Muscle of leg (tissue), 11 donors: ENCODE measurements around the gene BCAS1. TPM values are rescaled to one million over a fixed set of nuclear protein-coding genes. Genes with fewer than 3 reads are reported as not detected.
"Not testable (repeated sequence)": the region's sequence is repeated elsewhere in the genome, so short reads cannot be mapped to it uniquely, and the experiment has no call there.

ENCODE experiments used
- DNase-seq: peaks from one replicate; pipeline ENCODE4 v3.0.0; 2013
- H3K27ac ChIP-seq: one replicate; pipeline ENCODE4 v1.5.1; 2013; ENCODE audit warnings: mild to moderate bottlenecking, low read length, control low read depth
- H3K27me3 ChIP-seq: one replicate; pipeline ENCODE4 v1.6.1; 2013; ENCODE audit warnings: low read length; ENCODE audit not compliant: control insufficient read depth, insufficient read depth
- H3K36me3 ChIP-seq: one replicate; pipeline ENCODE4 v1.6.1; 2013; ENCODE audit warnings: low read length; ENCODE audit not compliant: control insufficient read depth, insufficient read depth
- H3K4me1 ChIP-seq: one replicate; pipeline ENCODE4 v1.6.1; 2013; ENCODE audit warnings: low read length; ENCODE audit not compliant: control insufficient read depth, insufficient read depth
- H3K4me3 ChIP-seq: one replicate; pipeline ENCODE4 v1.5.1; 2013; ENCODE audit warnings: low read length, control low read depth
- H3K9me3 ChIP-seq: replicated peaks from 2 replicates; pipeline ENCODE4 v1.6.1; 2013; ENCODE audit warnings: low read depth, low read length; ENCODE audit not compliant: control insufficient read depth
- WGBS: methylation state at CpG from one replicate; pipeline ENCODE4 v1.1.5; 2013; ENCODE audit warnings: missing lambda C conversion rate; ENCODE audit not compliant: insufficient coverage; 5-methylcytosine and 5-hydroxymethylcytosine counted together
- polyA plus RNA-seq, 8 donors: library from polyadenylated mRNA; unstranded; fragments of 120-200 nt; gene quantifications; one replicate each; pipeline versions ENCODE4 v1.2.1 to v1.2.3, GENCODE V29; 2013; ENCODE audit warnings: inconsistent platforms in 1 of 8, low replicate concordance in 1 of 8; ENCODE audit not compliant: insufficient read length in 8 of 8, insufficient read depth in 1 of 8
- total RNA-seq: library from RNA; stranded (reverse); fragments of 120-200 nt; gene quantifications from one replicate; pipeline ENCODE4 v1.2.4, GENCODE V29; 2013

The BCAS1 gene
- total and polyA plus RNA-seq, 9 donors = 2.6 to 11.4 (median 5.4) TPM

- Histone ChIP-seq H3K9me3 (no peaks in the 10 kb centered on the region), H3K27ac (peak overlapping the region; percentile 43), H3K4me1 (peaks cover 30% of the 10 kb centered on the region)
Measured at GRCh38 chr20:53939572-53940359, 130.6 kb downstream of the BCAS1 start.

GRCh38 chr20:53939190-53939571 is 131.2 kb downstream of the BCAS1 start:
- H3K4me1 ChIP-seq = peaks cover 34% of the 10 kb centered on the region
- WGBS = no CpG with 5 or more reads among the region's 3 CpGs
- H3K27ac ChIP-seq = no peak overlapping the region
- no peaks in the 10 kb centered on the region for H3K36me3 ChIP-seq
- H3K27me3 ChIP-seq = no peaks in the 10 kb centered on the region
- DNase-seq = no peak
- no peak overlapping the region for H3K4me3 ChIP-seq
- no peaks in the 10 kb centered on the region for H3K9me3 ChIP-seq

More at GRCh38 chr20:53939572-53940359, 130.6 kb downstream of the BCAS1 start:
- WGBS = 19% methylated on average over 2 of the region's 7 CpGs
- Histone ChIP-seq H3K27me3 (no peaks in the 10 kb centered on the region), H3K4me3 (no peak overlapping the region), H3K36me3 (no peaks in the 10 kb centered on the region)
- DNase-seq = peak; percentile 91

- no CpG with 5 or more reads among the region's 1 CpG for WGBS
- no peaks in the 10 kb centered on the region for H3K9me3 ChIP-seq
- H3K27ac ChIP-seq = no peak overlapping the region
Measured at GRCh38 chr20:53938739-53939138, 131.7 kb downstream of the BCAS1 start.

GRCh38 chr20:53937929-53938367 is 132.4 kb downstream of the BCAS1 start:
- 89% methylated on average over 4 of the region's 5 CpGs for WGBS
- H3K27me3 ChIP-seq = no peaks in the 10 kb centered on the region
- no peak overlapping the region for H3K4me3 ChIP-seq
- no peak for DNase-seq
- H3K4me1 ChIP-seq = peaks cover 38% of the 10 kb centered on the region
- no peak overlapping the region for H3K27ac ChIP-seq
- no peaks in the 10 kb centered on the region for H3K36me3 ChIP-seq
- H3K9me3 ChIP-seq = no peaks in the 10 kb centered on the region

More at GRCh38 chr20:53938739-53939138, 131.7 kb downstream of the BCAS1 start:
- no peak for DNase-seq
- no peaks in the 10 kb centered on the region for H3K36me3 ChIP-seq
- H3K4me3 ChIP-seq = no peak overlapping the region
- H3K4me1 ChIP-seq = peaks cover 35% of the 10 kb centered on the region
- H3K27me3 ChIP-seq = no peaks in the 10 kb centered on the region

GRCh38 chr20:53937339-53937741 is 133.1 kb downstream of the BCAS1 start:
- Histone ChIP-seq H3K27ac (no peak overlapping the region), H3K36me3 (no peaks in the 10 kb centered on the region)
- WGBS = 100% methylated on average over 2 of the region's 5 CpGs

GRCh38 chr20:53935344-53936084 is 134.9 kb downstream of the BCAS1 start:
- Histone ChIP-seq H3K27ac (peak overlapping the region; percentile 54), H3K4me1 (peaks cover 22% of the 10 kb centered on the region), H3K9me3 (no peaks in the 10 kb centered on the region), H3K36me3 (no peaks in the 10 kb centered on the region), H3K27me3 (no peaks in the 10 kb centered on the region), H3K4me3 (no peak overlapping the region)
- peak; percentile 43 for DNase-seq
- WGBS = 48% methylated on average over 4 of the region's 5 CpGs

More at GRCh38 chr20:53937339-53937741, 133.1 kb downstream of the BCAS1 start:
- Histone ChIP-seq H3K9me3 (no peaks in the 10 kb centered on the region), H3K4me1 (peaks cover 35% of the 10 kb centered on the region), H3K4me3 (no peak overlapping the region), H3K27me3 (no peaks in the 10 kb centered on the region)
- DNase-seq = no peak

GRCh38 chr20:53934421-53935343 is 135.7 kb downstream of the BCAS1 start:
- Histone ChIP-seq H3K27me3 (no peaks in the 10 kb centered on the region), H3K9me3 (no peaks in the 10 kb centered on the region), H3K4me1 (peaks cover 14% of the 10 kb centered on the region), H3K4me3 (no peak overlapping the region), H3K27ac (peak overlapping the region; percentile 54), H3K36me3 (no peaks in the 10 kb centered on the region)
- 25% methylated on average over 3 of the region's 6 CpGs for WGBS
- DNase-seq = peak; percentile 84

GRCh38 chr20:53933232-53933846 is 137.1 kb downstream of the BCAS1 start:
- Histone ChIP-seq H3K36me3 (no peaks in the 10 kb centered on the region), H3K9me3 (no peaks in the 10 kb centered on the region), H3K4me1 (peaks cover 10% of the 10 kb centered on the region), H3K27ac (no peak overlapping the region), H3K4me3 (no peak overlapping the region), H3K27me3 (no peaks in the 10 kb centered on the region)
- no CpG with 5 or more reads among the region's 2 CpGs for WGBS
- DNase-seq = no peak

- not testable (repeated sequence) for H3K4me3 ChIP-seq, H3K9me3 ChIP-seq, H3K27me3 ChIP-seq, H3K27ac ChIP-seq, DNase-seq, H3K36me3 ChIP-seq
- WGBS = 80% methylated on average over 2 of the region's 5 CpGs
- H3K4me1 ChIP-seq = peaks cover 10% of the 10 kb centered on the region
Measured at GRCh38 chr20:53932655-53933192, 137.7 kb downstream of the BCAS1 start.
